Heart left ventricle (tissue), 16 donors: ENCODE data around the gene GTF2A1. TPM values are rescaled to one million over a fixed set of nuclear protein-coding genes. Genes with fewer than 3 reads are reported as not detected.

Experiments
- ATAC-seq, 4 donors: fragments of 200-7000 bp; cut with Tn5 transposase; one replicate each; pipeline ENCODE4 v1.9.1; 2020 to 2022; ENCODE audit warnings: moderate library complexity in 4 of 4, mild to moderate bottlenecking in 3 of 4, moderate number of reproducible peaks in 1 of 4
- DNase-seq, 5 donors: peaks; one replicate each; pipeline ENCODE4 v3.0.0-alpha.2; 2020
- H3K27ac ChIP-seq, 12 donors: fragments of 200-600 bp; sonication (generic) in 4 of 12; one replicate each; pipeline versions ENCODE4 v1.5.0 to v1.8.0; 2016 to 2022; ENCODE audit warnings: mild to moderate bottlenecking in 2 of 12
- H3K27me3 ChIP-seq, 9 donors: fragments of 200-600 bp; sonication (generic) in 2 of 9; one replicate each; pipeline versions ENCODE4 v1.5.1 to v1.8.0; 2016 to 2022; ENCODE audit warnings: mild to moderate bottlenecking in 3 of 9
- H3K36me3 ChIP-seq, 9 donors: fragments of 200-600 bp; sonication (generic) in 2 of 9; one replicate each; pipeline versions ENCODE4 v1.5.0 to v1.8.0; 2018 to 2022; ENCODE audit warnings: mild to moderate bottlenecking in 2 of 9
- H3K4me1 ChIP-seq, 12 donors: fragments of 200-600 bp; sonication (generic) in 4 of 12; one replicate each; pipeline versions ENCODE4 v1.5.0 to v1.8.0; 2016 to 2022; ENCODE audit warnings: mild to moderate bottlenecking in 3 of 12
- H3K4me3 ChIP-seq, 12 donors: fragments of 200-600 bp; sonication (generic) in 4 of 12; one replicate each; pipeline versions ENCODE4 v1.5.0 to v1.8.0; 2017 to 2022; ENCODE audit warnings: mild to moderate bottlenecking in 9 of 12, moderate library complexity in 4 of 12
- H3K9me3 ChIP-seq, 12 donors: fragments of 200-600 bp; sonication (generic) in 4 of 12; one replicate each; pipeline versions ENCODE4 v1.5.0 to v1.8.0; 2016 to 2022; ENCODE audit warnings: mild to moderate bottlenecking in 1 of 12
- CTCF ChIP-seq, 12 donors: fragments of 200-600 bp; sonication (generic) in 4 of 12; IDR thresholded peaks; one replicate each; pipeline versions ENCODE4 v1.5.0 to v1.8.0; 2018 to 2022; ENCODE audit warnings: antibody characterized with exemption in 12 of 12, mild to moderate bottlenecking in 5 of 12
- POLR2A ChIP-seq, 2 donors: fragments of 450-650 bp; IDR thresholded peaks; one replicate each; pipeline ENCODE4 v1.6.1; 2017; ENCODE audit warnings: antibody characterized with exemption in 2 of 2, mild to moderate bottlenecking in 2 of 2, moderate library complexity in 2 of 2
- WGBS, 4 donors: extraction: QIAGEN DNeasy Blood & Tissue Kit in 2 of 4; methylation state at CpG; one replicate each; pipeline versions ENCODE4 v1.1.5 to v1.1.7; 2013 to 2018; 5-methylcytosine and 5-hydroxymethylcytosine counted together
- intact Hi-C, 10 donors: fragments of 100-400 bp; cut with DNase I; formaldehyde crosslinking; loops; one replicate each; pipeline versions ENCODE4 v1.11.1 to v1.14.2; 2022
- polyA plus RNA-seq, 2 donors: library from polyadenylated mRNA; stranded (reverse); fragments of 200-250 nt; gene quantifications; one replicate each; pipeline ENCODE4 v1.2.3, GENCODE V29; 2013
- total RNA-seq, 9 donors: library from RNA; depleted of rRNA in 2 of 9; stranded (reverse); fragments of >200 nt in 2 of 9; fragmentation: NEBNext Ultra II Directional in 3 of 9; extraction: Animal tissue kit (Norgen Biotek cat#: 25700) in 3 of 9; gene quantifications; one replicate each; pipeline versions ENCODE4 v1.1.0 to v1.2.4, GENCODE V29; 2016 to 2023
- donor health status: ischemic (EF 13 %, LVEDD 7.1; RV severe dilation, severe dysfunction).
- donor health status: healthy with polysubstance abuse.
- donor health status: DM: no; HTN: yes; CAD: no.
- donor health status: DM: no; HTN: no; CAD: no.
- donor health status: ischemic (EF 25% LVEDD 6.9; RV normal size, moderate dysfunction).
- donor health status: ischemic (EF 25% LVEDD 5.7; RV mildly dilated, moderate dysfunction).
- donor health status: healthy.
- donor health status: DM: yes; HTN: yes; CAD: no.
- donor health status: ischemic (EF 35%, LVEDD 5.7; RV mildly dilated, moderate dysfunction).
- donor health status: nonischemic (EF 11% LVEDD 7.7; RV severe dilation, severe dysfunction).
- donor health status: DM: yes; HTN: yes; CAD: no.
- donor health status: PGD.
- donor health status: ischemic (EF 29% LVEDD 5.4; RV normal size, mild dysfunction).
- donor health status: nonischemic (EF 23%, LVEDD 6.1; RV moderate dilation, normal function).

Gene GTF2A1
- total and polyA plus RNA-seq, 11 donors = 3.4 to 31.3 (median 19.7) TPM

GRCh38 chr14:81129242-81129641 lies 91.5 kb downstream of the GTF2A1 start:
- WGBS, 4 donors = 88 to 93% (median 90%) methylated on average over 1 of the region's 1 CpG
- Histone ChIP-seq H3K36me3 (no peaks in the 10 kb centered on the region), H3K4me3 (no peak overlapping the region), H3K27ac (no peak overlapping the region), H3K27me3 (no peaks in the 10 kb centered on the region), H3K9me3 (no peaks in the 10 kb centered on the region), H3K4me1 (no peaks in the 10 kb centered on the region)
- TF ChIP-seq POLR2A (IDR thresholded peaks at IDR 0.05) = no peak
- no peak for TF ChIP-seq CTCF (IDR thresholded peaks at IDR 0.05)
- ATAC-seq (no peak), DNase-seq (no peak)
- intact Hi-C loops = no loop called here

GRCh38 chr14:81127785-81128184 lies 93.0 kb downstream of the GTF2A1 start:
- Histone ChIP-seq H3K4me3 (no peak overlapping the region), H3K4me1 (peaks cover 0 to 10% (median 0%) of the 10 kb centered on the region in 12 donors), H3K27ac (no peak overlapping the region), H3K9me3 (no peaks in the 10 kb centered on the region), H3K36me3 (no peaks in the 10 kb centered on the region), H3K27me3 (no peaks in the 10 kb centered on the region)
- ATAC-seq = no peak
- intact Hi-C loops = no loop called here
- TF ChIP-seq CTCF (IDR thresholded peaks at IDR 0.05) (no peak), POLR2A (IDR thresholded peaks at IDR 0.05) (no peak)
- DNase-seq = no peak
- 62 to 68% (median 66%) methylated on average over 5 of the region's 5 CpGs for WGBS, 4 donors

GRCh38 chr14:81125536-81125935 lies 95.2 kb downstream of the GTF2A1 start:
- 77 to 87% (median 81%) methylated on average over 4 of the region's 4 CpGs for WGBS, 4 donors
- no peak for DNase-seq
- no peak for ATAC-seq

More at GRCh38 chr14:81125536-81125935, 95.2 kb downstream of the GTF2A1 start:
- Histone ChIP-seq H3K36me3 (no peaks in the 10 kb centered on the region), H3K4me3 (no peak overlapping the region), H3K27me3 (no peaks in the 10 kb centered on the region), H3K4me1 (peaks cover 0 to 10% (median 0%) of the 10 kb centered on the region in 12 donors), H3K27ac (no peak overlapping the region), H3K9me3 (no peaks in the 10 kb centered on the region)
- intact Hi-C loops = no loop called here
- TF ChIP-seq CTCF (IDR thresholded peaks at IDR 0.05) (no peak), POLR2A (IDR thresholded peaks at IDR 0.05) (no peak)

Other genes starting within 250 kb of the GTF2A1 start
- gene STON2, start 179.4 kb upstream of the GTF2A1 start, total RNA-seq = 10 to 100 TPM in 3 of 9 donors, 1 to 10 TPM in 6; 3.2 to 27.5 (median 7.0) TPM
- 1 to 10 TPM in 1 of 2 donors, under 1 TPM in 1; 0.28 to 1.7 TPM for gene STON2, start 179.4 kb upstream of the GTF2A1 start, polyA plus RNA-seq